GM21515 (cell line): Measurements from ENCODE around the gene FMNL2.
"Not testable (repeated sequence)": the region's sequence is repeated elsewhere in the genome, so short reads cannot be mapped to it uniquely, and the experiment has no call there.

Experiments used
- ATAC-seq: cut with Tn5 transposase; IDR thresholded peaks from one replicate; pipeline ENCODE4 v1.9.1; 2021; ENCODE audit not compliant: unreplicated experiment

Gene FMNL2

GRCh38 chr2:152335016-152335725, at the start of gene FMNL2:
Gene FMNL2 (plus strand): TSS chr2:152335174.
- ATAC-seq = peak; percentile 88

- no peak for ATAC-seq
Observed at GRCh38 chr2:152292991-152293390, 42.0 kb upstream of the FMNL2 start.

- no peak for ATAC-seq
Observed at GRCh38 chr2:152297715-152298114, 37.3 kb upstream of the FMNL2 start.

GRCh38 chr2:152298754-152299153, 36.2 kb upstream of the FMNL2 start:
- no peak for ATAC-seq

- no peak for ATAC-seq
Observed at GRCh38 chr2:152301131-152301530, 33.8 kb upstream of the FMNL2 start.

- no peak for ATAC-seq
Observed at GRCh38 chr2:152303951-152304350, 31.0 kb upstream of the FMNL2 start.

- no peak for ATAC-seq
Observed at GRCh38 chr2:152304836-152305235, 30.1 kb upstream of the FMNL2 start.

GRCh38 chr2:152307863-152308262, 27.1 kb upstream of the FMNL2 start:
- ATAC-seq = no peak

- ATAC-seq = no peak
Observed at GRCh38 chr2:152309352-152310214, 25.4 kb upstream of the FMNL2 start.

GRCh38 chr2:152319822-152320570, 15.0 kb upstream of the FMNL2 start:
- ATAC-seq = no peak

GRCh38 chr2:152320814-152321213, 14.2 kb upstream of the FMNL2 start:
- ATAC-seq = no peak

- no peak for ATAC-seq
Observed at GRCh38 chr2:152322222-152322621, 12.8 kb upstream of the FMNL2 start.

GRCh38 chr2:152325126-152325525, 9.8 kb upstream of the FMNL2 start:
- not testable (repeated sequence) for ATAC-seq

- ATAC-seq = no peak
Observed at GRCh38 chr2:152326710-152327109, 8.3 kb upstream of the FMNL2 start.

GRCh38 chr2:152328013-152328412, 7.0 kb upstream of the FMNL2 start:
- no peak for ATAC-seq

GRCh38 chr2:152330235-152330866, 4.6 kb upstream of the FMNL2 start:
- ATAC-seq = no peak

GRCh38 chr2:152334701-152335015, 316 bp upstream of the FMNL2 start:
- ATAC-seq = no peak

GRCh38 chr2:152335726-152336118, 748 bp downstream of the FMNL2 start:
- ATAC-seq = no peak

GRCh38 chr2:152336119-152336853, 1.3 kb downstream of the FMNL2 start:
- no peak for ATAC-seq

GRCh38 chr2:152336854-152337510, 2.0 kb downstream of the FMNL2 start:
- ATAC-seq = no peak
